SK-N-SH treated with all-trans-retinoic acid at 6 μM for 48 hours (cell line): ENCODE data around the gene ERICH4.

ENCODE experiments used
- ARNTL ChIP-seq: fragments of 450-650 bp; formaldehyde crosslinking; IDR thresholded peaks from 2 replicates; pipeline ENCODE4 v1.5.0; 2020; ENCODE audit warnings: low read depth, mild to moderate bottlenecking, moderate library complexity, borderline replicate concordance
- CREB5 ChIP-seq: fragments of 250-450 bp; sonication (Bioruptor Pico); IDR thresholded peaks from 2 replicates; pipeline ENCODE4 v1.5.1; 2020; ENCODE audit warnings: low read depth, mild to moderate bottlenecking, moderate library complexity
- CSDC2 ChIP-seq: fragments of 250-450 bp; sonication (Bioruptor Pico); IDR thresholded peaks from 2 replicates; pipeline ENCODE4 v1.5.0; 2020; ENCODE audit warnings: mild to moderate bottlenecking, moderate library complexity
- OSR1 ChIP-seq: fragments of 250-450 bp; sonication (Bioruptor Pico); IDR thresholded peaks from 2 replicates; pipeline ENCODE4 v1.8.0; 2022; ENCODE audit warnings: moderate library complexity, mild to moderate bottlenecking, inconsistent platforms
- PATZ1 ChIP-seq: fragments of 250-450 bp; sonication (Bioruptor Pico); IDR thresholded peaks from 2 replicates; pipeline ENCODE4 v1.8.0; 2020; ENCODE audit warnings: mild to moderate bottlenecking, moderate library complexity, borderline replicate concordance
- RARB ChIP-seq: fragments of 250-450 bp; sonication (Bioruptor Pico); IDR thresholded peaks from 2 replicates; pipeline ENCODE4 v1.8.0; 2021; ENCODE audit warnings: mild to moderate bottlenecking, moderate library complexity
- TSHZ2 ChIP-seq: fragments of 250-450 bp; sonication (Bioruptor Pico); IDR thresholded peaks from 2 replicates; pipeline ENCODE4 v1.5.0; 2020; ENCODE audit warnings: mild to moderate bottlenecking, moderate library complexity
- ZFP3 ChIP-seq: fragments of 250-450 bp; sonication (Bioruptor Pico); IDR thresholded peaks from 2 replicates; pipeline ENCODE4 v1.5.0; 2020; ENCODE audit warnings: mild to moderate bottlenecking, moderate library complexity
- ZFP30 ChIP-seq: fragments of 450-650 bp; formaldehyde crosslinking; IDR thresholded peaks from 2 replicates; pipeline ENCODE4 v1.5.0; 2022; ENCODE audit warnings: mild to moderate bottlenecking, moderate library complexity
- ZNF565 ChIP-seq: fragments of 450-650 bp; formaldehyde crosslinking; conservative IDR thresholded peaks from 2 replicates; pipeline ENCODE4 v1.5.0; 2020; ENCODE audit warnings: low read depth, mild to moderate bottlenecking, moderate library complexity
- ZNF70 ChIP-seq: fragments of 450-650 bp; formaldehyde crosslinking; IDR thresholded peaks from 2 replicates; pipeline ENCODE4 v1.5.0; 2020; ENCODE audit warnings: mild to moderate bottlenecking, moderate library complexity

GRCh38 chr19:41427647-41428480, 15.1 kb upstream of the ERICH4 start:
- TF ChIP-seq ZNF565 (CRISPR knock-in tag) (no peak), OSR1 (CRISPR knock-in tag) (no peak), CREB5 (no peak), PATZ1 (CRISPR knock-in tag) (no peak), RARB (CRISPR knock-in tag) (no peak), ZNF70 (CRISPR knock-in tag) (no peak), TSHZ2 (CRISPR knock-in tag) (no peak), ZFP3 (CRISPR knock-in tag) (no peak), ZFP30 (CRISPR knock-in tag) (no peak), ARNTL (CRISPR knock-in tag) (no peak), CSDC2 (CRISPR knock-in tag) (no peak)
